Progenitor cell of endocrine pancreas (in vitro differentiated cells): ENCODE data around the gene SDF4. TPM values are rescaled to one million over a fixed set of nuclear protein-coding genes. Genes with fewer than 3 reads are reported as not detected.
A peak's percentile ranks its signal among the peaks of the same experiment; 100 is the strongest.

ENCODE experiments used
- DNase-seq: peaks from one replicate; pipeline ENCODE4 v3.0.0; 2021; ENCODE audit warnings: low spot score; ENCODE audit not compliant: unreplicated experiment
- H3K27ac Mint-ChIP-seq: 2 replicates; pipeline ENCODE4 v1.8.0; 2021; ENCODE audit warnings: mild to moderate bottlenecking, moderate library complexity, mixed read lengths
- H3K27me3 Mint-ChIP-seq: 2 replicates; pipeline ENCODE4 v1.8.0; 2021; ENCODE audit warnings: mixed read lengths
- H3K36me3 Mint-ChIP-seq: 2 replicates; pipeline ENCODE4 v1.8.0; 2022; ENCODE audit warnings: mixed read lengths; ENCODE audit not compliant: insufficient read depth
- H3K4me1 Mint-ChIP-seq: 2 replicates; pipeline ENCODE4 v1.8.0; 2021; ENCODE audit warnings: low read depth, mixed read lengths
- H3K4me3 Mint-ChIP-seq: 2 replicates; pipeline ENCODE4 v1.8.0; 2021; ENCODE audit warnings: low read depth, mild to moderate bottlenecking, moderate library complexity, mixed read lengths
- H3K9me3 Mint-ChIP-seq: 2 replicates; pipeline ENCODE4 v1.8.0; 2021; ENCODE audit warnings: low read depth, mixed read lengths
- CTCF ChIP-seq: fragments of 200-600 bp; sonication (generic); IDR thresholded peaks from one replicate; pipeline ENCODE4 v1.5.0; 2021; ENCODE audit warnings: antibody characterized with exemption, mild to moderate bottlenecking; ENCODE audit not compliant: unreplicated experiment
- total RNA-seq: library from RNA; stranded (reverse); gene quantifications from 2 replicates; pipeline ENCODE4 v1.2.1, GENCODE V29; 2021

The SDF4 gene
- total RNA-seq, 1 donor from 2014 or later = 107 TPM

DNA sequence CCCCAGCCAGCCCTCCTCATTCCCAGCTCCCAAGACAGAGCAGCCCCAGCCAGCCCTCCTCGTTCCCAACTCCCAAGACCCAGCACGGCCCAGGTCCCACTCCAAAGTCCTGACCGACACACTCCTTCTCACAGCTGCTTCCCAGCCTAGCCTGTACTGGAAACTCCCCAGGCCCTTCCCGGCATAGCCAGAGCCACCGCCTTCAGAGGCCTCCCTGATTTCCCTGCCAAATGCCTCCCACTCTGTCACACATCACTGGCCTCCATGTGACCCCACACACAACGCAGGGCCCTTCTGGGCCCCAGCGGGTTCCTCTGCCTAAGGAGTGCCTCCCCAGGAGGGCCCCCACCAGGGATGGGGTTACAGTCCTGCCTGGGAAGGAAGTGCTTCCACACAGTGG, 39.0 kb upstream of the SDF4 start:
- peak overlapping the region; percentile 80 for H3K27ac Mint-ChIP-seq
- peaks cover 24% of the 10 kb centered on the region for H3K4me1 Mint-ChIP-seq
- H3K27me3 Mint-ChIP-seq = no peaks in the 10 kb centered on the region
- H3K9me3 Mint-ChIP-seq = no peaks in the 10 kb centered on the region
- no peak for TF ChIP-seq CTCF
- H3K4me3 Mint-ChIP-seq = peak overlapping the region; percentile 61
- peaks cover 9% of the 10 kb centered on the region for H3K36me3 Mint-ChIP-seq
- no peak for DNase-seq

DNA sequence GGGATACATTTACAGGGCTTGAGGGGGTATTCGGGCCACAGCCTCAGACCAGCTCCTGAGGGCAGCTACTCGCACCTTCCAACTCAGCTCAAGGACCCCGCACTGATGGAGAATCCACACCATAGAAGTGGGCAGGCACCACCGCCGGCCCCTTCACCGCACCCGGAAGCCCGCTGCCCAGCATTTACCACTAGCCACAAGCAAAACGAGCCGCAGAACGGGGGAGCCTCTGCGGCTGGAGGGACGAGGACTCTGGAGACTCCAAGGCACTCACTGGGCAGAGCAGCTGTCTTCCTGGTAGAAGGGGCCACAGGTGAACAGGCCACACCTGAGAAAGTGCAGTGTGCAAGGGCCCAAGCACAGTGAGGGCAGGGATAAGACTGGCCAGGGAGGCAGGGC, 36.5 kb upstream of the SDF4 start:
- no peak for TF ChIP-seq CTCF
- no peaks in the 10 kb centered on the region for H3K27me3 Mint-ChIP-seq
- peak overlapping the region; percentile 33 for H3K27ac Mint-ChIP-seq
- H3K9me3 Mint-ChIP-seq = no peaks in the 10 kb centered on the region
- peaks cover 10% of the 10 kb centered on the region for H3K36me3 Mint-ChIP-seq
- H3K4me3 Mint-ChIP-seq = no peak overlapping the region
- no peak for DNase-seq
- peaks cover 20% of the 10 kb centered on the region for H3K4me1 Mint-ChIP-seq

- peak overlapping the region; percentile 33 for H3K27ac Mint-ChIP-seq
- no peak overlapping the region for H3K4me3 Mint-ChIP-seq
- no peaks in the 10 kb centered on the region for H3K27me3 Mint-ChIP-seq
- H3K4me1 Mint-ChIP-seq = peaks cover 16% of the 10 kb centered on the region
- no peak for DNase-seq
- no peaks in the 10 kb centered on the region for H3K9me3 Mint-ChIP-seq
- peaks cover 12% of the 10 kb centered on the region for H3K36me3 Mint-ChIP-seq
- TF ChIP-seq CTCF = no peak
These were observed 35.9 kb upstream of the SDF4 start for GRCh38 chr1:1267488-1268283.

DNA sequence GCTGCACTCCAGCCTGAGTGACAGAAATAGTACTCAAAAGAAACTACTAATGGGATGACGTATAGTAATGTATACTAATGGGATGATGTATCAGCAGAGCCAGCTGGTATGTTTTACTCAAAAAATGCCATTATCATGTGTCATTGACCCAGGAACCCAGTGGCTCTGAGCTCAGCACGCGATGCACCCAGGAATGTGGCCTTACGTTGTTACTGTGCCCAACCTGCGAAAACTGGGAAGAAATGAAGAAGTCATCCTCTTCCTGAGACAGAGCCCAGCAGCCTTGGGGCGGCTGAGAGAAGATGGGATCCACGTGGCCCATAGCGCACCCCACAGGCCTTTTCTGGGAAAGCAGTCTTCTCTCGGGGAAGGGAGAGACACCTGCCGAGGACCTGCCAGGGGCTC, 33.1 kb upstream of the SDF4 start:
- H3K9me3 Mint-ChIP-seq = no peaks in the 10 kb centered on the region
- no peaks in the 10 kb centered on the region for H3K4me1 Mint-ChIP-seq
- no peak overlapping the region for H3K4me3 Mint-ChIP-seq
- peak; percentile 13 for TF ChIP-seq CTCF
- no peaks in the 10 kb centered on the region for H3K27me3 Mint-ChIP-seq
- H3K27ac Mint-ChIP-seq = no peak overlapping the region
- peaks cover 17% of the 10 kb centered on the region for H3K36me3 Mint-ChIP-seq
- no peak for DNase-seq

DNA sequence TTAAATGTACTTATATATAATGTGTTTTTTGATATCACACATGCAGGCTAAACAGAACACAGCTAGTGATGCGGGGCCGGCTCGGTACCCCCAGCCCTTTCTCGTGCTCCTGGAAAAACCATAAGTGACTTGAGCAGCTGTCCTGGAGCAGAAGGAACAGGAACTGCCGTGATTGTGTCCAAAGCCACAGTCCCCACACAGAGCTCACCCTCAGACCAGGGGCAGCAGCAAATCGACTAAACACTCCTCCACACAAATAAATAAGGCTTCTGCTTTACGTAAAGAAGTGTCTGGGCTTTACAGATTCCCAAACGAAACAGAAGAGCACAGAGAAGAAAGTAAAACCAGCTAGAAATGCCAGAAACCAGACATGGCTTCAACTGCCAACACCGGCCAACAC, 32.2 kb upstream of the SDF4 start:
- H3K9me3 Mint-ChIP-seq = no peaks in the 10 kb centered on the region
- no peaks in the 10 kb centered on the region for H3K27me3 Mint-ChIP-seq
- DNase-seq = no peak
- no peak for TF ChIP-seq CTCF
- no peak overlapping the region for H3K27ac Mint-ChIP-seq
- H3K4me3 Mint-ChIP-seq = no peak overlapping the region
- peaks cover 20% of the 10 kb centered on the region for H3K36me3 Mint-ChIP-seq
- no peaks in the 10 kb centered on the region for H3K4me1 Mint-ChIP-seq
